KOPT-K1 (cell line): ENCODE measurements around the gene MPL.
A peak's percentile ranks its signal among the peaks of the same experiment; 100 is the strongest.
"Not testable (repeated sequence)": the region's sequence is repeated elsewhere in the genome, so short reads cannot be mapped to it uniquely, and the experiment has no call there.

Source experiments
- H3K27ac ChIP-seq: fragments of 200-600 bp; sonication (generic); 2 replicates; pipeline ENCODE4 v1.5.1; 2016; ENCODE audit warnings: antibody characterized with exemption, mild to moderate bottlenecking, low read depth, low read length; ENCODE audit not compliant: poor library complexity, severe bottlenecking
- H3K36me3 ChIP-seq: fragments of 200-600 bp; sonication (generic); 2 replicates; pipeline ENCODE4 v1.5.1; 2017; ENCODE audit warnings: antibody characterized with exemption, mild to moderate bottlenecking, low read length, moderate library complexity; ENCODE audit not compliant: insufficient read depth
- H3K9me3 ChIP-seq: fragments of 200-600 bp; sonication (generic); 2 replicates; pipeline ENCODE4 v1.5.1; 2017; ENCODE audit warnings: antibody characterized with exemption, low read length, mild to moderate bottlenecking; ENCODE audit not compliant: insufficient read depth, poor library complexity, severe bottlenecking

MPL gene

DNA sequence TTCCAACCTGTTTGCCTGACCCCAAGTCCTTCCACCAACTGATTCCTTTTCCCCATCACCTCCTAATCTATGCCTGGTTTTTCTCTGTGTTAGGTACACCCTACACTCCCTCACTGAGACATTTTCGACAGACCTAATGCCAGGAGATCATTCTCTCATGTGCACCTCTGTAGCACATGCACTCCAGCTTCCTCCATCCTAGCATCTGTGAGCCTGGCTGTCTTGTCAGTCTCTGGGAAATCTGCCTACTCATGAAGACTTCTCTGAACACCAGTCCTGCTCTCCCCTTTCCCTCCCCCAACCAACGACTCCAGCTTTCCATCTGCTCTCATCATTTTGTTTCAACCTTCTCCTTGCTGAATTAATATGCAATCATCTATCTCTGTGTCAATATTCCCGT is 51.0 kb downstream of the MPL start:
- Histone ChIP-seq H3K27ac (peak overlapping the region; percentile 84), H3K36me3 (peaks cover 44% of the 10 kb centered on the region)

DNA sequence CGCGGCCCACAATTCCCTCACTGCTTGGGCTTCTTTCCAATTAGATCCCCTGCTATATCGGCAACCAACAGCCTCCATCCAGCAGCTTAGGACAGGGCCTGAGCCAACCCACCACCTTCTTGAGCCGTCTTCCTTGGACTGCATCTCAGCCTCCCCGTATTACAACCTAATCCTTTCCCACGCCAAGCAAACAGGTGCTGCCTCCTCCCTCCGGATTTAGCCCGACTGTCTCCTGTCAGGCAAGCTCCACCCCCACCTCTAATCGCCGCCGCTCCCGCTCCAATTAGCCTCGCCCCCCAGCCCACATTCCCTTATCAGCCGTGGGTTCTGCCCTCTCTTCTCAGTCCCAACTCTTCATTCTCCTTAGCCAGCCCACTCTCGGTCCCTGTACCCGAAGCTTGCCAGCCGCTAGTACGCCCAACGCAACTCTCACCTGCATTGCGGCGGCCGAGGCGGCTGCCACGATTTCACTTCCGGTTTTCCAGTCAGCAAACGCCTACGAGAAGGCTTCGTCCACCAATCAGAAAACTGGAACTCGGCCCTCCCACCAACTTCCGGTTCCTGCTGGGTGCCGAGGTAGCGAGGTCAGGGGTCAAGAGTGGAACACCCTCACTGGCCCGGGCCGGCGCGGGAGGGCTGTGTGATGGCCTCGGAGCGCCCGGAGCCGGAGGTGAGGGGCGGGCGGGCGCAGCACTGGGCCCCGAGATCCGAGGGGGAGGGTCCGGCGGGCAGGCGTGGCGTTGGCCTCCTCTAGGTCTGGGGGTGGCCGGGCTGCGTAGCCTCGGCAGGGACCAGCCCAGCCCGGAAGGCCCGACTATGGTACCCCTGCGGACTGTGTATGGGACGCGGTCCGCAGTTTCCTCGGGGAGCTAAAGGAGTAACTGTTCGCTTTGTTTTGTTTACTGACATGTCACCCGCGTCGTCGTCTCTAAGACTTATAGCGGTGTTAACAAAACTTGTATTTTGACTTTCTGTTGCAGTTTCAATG is 52.0 kb downstream of the MPL start, which contains the start of the genes MED8 and SZT2:
Gene MED8, minus strand, starts transcription at position 475 of the 988 bp plus-strand sequence. Its CDS starts 36 bp downstream, at position 439.
Gene SZT2, plus strand, starts transcription at position 574 of the 988 bp plus-strand sequence. Its CDS starts 70 bp downstream, at position 644.
- Histone ChIP-seq H3K36me3 (peaks cover 34% of the 10 kb centered on the region), H3K9me3 (no peaks in the 10 kb centered on the region), H3K27ac (peak within 1 kb of the TSS; percentile 84)

More for the DNA sequence above, 51.0 kb downstream of the MPL start:
- no peaks in the 10 kb centered on the region for H3K9me3 ChIP-seq

DNA sequence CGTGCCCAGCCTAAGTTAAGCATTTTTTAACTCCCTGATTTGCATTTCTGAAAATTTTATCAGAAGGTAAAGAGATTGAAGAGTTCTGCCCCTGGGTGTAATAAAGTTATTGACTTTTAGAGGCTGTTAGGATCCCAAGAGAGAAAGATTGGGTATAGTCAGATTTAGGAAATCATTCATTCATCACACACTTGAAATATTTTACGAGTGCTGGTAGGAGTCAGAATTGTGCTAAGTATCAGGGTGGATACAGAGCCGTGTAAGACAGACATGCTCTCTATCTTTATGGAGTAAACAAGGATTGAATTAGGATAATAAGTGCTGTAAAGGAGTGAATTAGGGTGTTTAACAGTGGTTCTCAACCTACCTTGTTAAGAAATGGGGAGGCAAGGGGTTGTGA is 55.1 kb downstream of the MPL start:
- Histone ChIP-seq H3K27ac (no peak overlapping the region), H3K9me3 (no peaks in the 10 kb centered on the region), H3K36me3 (peaks cover 25% of the 10 kb centered on the region)

DNA sequence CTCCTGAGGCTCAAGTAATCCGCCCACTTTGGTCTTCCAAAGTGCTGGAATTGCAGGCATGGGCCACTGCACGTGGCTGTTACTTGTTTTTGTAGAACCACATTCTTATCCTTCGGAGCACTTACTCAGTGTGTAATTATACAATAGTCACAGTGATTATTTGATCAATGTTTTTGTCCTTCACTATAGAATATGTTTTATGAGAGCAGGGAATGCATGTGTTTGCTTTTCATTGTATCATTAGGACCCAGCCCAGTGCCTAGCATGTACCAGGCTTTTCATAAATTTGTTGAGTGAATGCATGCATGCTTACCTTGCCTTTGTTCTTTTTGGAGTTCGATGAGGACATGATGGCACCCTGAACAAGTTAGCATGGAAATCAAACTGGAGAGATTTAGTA is 57.9 kb downstream of the MPL start:
- Histone ChIP-seq H3K9me3 (no peaks in the 10 kb centered on the region), H3K36me3 (peaks cover 22% of the 10 kb centered on the region), H3K27ac (no peak overlapping the region)

DNA sequence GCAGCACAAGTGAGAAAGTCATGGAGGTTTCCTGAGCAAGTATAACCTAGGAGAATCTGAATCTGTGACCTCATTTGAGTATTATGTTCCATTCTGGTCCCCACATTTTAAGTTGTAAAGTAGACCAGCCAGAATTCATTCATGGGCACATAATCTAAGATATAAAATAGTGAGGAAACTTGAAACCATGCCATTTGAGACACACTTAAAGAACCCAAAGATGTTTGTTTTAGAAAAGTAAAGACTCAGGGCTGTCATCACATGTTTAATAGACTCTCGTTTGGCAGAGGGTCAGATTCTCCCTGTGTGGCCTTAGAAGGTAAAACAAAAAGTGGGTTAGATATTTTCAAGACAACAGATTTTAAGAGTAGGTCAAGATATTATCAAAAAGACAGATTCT is 58.4 kb downstream of the MPL start:
- Histone ChIP-seq H3K36me3 (peaks cover 22% of the 10 kb centered on the region), H3K9me3 (no peaks in the 10 kb centered on the region), H3K27ac (no peak overlapping the region)

DNA sequence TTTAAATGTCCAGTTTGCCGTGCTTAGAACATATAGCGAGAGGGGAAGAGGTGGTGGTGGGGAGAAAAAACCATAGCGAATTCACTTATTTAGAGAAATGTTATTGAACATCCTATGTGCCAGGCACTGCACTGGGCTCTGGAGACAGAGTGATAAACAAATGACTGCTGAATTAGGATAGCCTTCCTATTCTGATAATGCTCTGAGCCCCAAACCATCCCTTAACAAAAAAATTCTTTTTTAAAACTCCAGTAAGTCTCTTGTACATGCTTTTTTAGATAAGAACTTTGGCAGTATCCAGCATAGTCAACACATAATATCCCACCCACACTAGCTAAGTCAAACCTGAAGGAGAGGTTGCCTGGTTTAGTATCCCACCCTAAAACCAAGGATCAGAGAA is 60.6 kb downstream of the MPL start:
- Histone ChIP-seq H3K27ac (no peak overlapping the region), H3K36me3 (peaks cover 29% of the 10 kb centered on the region)

DNA sequence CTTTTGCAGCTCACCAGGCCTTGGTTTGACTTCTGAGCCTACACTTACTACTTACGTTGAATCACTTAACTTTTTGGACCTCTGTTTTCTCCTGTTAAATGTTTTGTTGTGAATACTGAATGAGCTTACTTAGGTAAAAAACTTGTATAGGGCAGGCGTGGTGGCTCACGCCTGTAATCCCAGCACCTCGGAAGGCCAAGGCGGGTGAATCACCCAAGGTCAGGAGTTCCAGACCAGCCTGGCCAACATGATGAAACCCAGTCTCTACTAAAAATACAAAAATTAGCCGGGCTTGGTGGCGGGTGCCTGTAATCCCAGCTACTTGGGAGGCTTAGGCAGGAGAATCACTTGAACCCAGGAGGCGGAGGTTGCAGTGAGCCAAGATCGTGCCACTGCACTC is 62.8 kb downstream of the MPL start:
- peaks cover 47% of the 10 kb centered on the region for H3K36me3 ChIP-seq
- not testable (repeated sequence) for H3K9me3 ChIP-seq, H3K27ac ChIP-seq

More for the DNA sequence above, 60.6 kb downstream of the MPL start:
- H3K9me3 ChIP-seq: no peaks in the 10 kb centered on the region

DNA sequence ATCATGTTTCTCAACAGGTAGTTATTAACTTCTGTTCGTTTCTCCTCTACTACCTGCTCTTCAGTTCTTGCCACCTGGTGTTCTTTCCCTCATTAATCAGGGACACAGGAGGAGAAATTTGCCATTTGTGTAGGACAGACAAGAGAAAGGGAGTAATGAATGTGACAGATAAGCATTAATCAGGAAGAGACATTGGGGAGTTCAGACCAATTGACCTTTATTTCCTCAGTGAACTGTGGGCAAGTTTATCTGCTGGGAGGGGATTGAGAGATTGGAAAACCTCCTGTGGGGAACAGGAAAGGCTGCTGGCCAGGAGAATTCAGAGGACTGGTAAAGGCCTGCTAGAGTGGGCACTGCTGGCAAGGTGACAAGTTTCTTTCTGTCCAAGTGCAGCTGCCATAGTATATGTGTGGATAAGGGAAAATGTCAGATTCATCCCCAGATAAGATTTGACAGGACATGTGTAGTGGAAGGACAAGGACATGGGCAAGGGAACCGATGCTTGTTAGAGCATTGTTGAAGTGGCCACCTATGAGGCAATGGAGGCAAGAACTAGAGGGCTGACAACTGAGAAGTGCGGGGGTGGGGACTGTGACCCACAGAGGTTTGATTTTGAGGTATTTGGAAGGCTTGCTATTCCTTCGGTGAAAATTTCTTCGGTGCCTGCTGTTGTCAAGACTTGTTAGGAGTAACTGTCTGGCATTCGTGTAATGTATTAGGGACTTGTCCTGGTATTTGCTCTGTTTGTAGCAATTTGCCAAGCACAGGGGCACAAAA is 64.7 kb downstream of the MPL start:
- Histone ChIP-seq H3K36me3 (peaks cover 48% of the 10 kb centered on the region), H3K27ac (no peak overlapping the region), H3K9me3 (no peaks in the 10 kb centered on the region)
